ENCODE measurements around the gene LRRC2.
"Not testable (repeated sequence)": the region's sequence is repeated elsewhere in the genome, so short reads cannot be mapped to it uniquely, and the experiment has no call there.

Gene LRRC2

GRCh38 chr3:46594723-46595122, 28.6 kb upstream of the LRRC2 start:
- TF ChIP-seq CTCF (IDR thresholded peaks at IDR 0.05; ENCODE audit: low read depth, low read length, missing control alignments): no peak
- no peak overlapping the region for H3K4me3 ChIP-seq (ENCODE audit: low read depth, low read length)
- DNase-seq (ENCODE audit: low read depth): no peak
- in situ Hi-C loops (cut with HindIII; ENCODE audit: low sequenced_read_pairs): no loop called here

GRCh38 chr3:46593979-46594378, 27.9 kb upstream of the LRRC2 start:
- no peak for TF ChIP-seq CTCF (IDR thresholded peaks at IDR 0.05; ENCODE audit: low read depth, low read length, missing control alignments)
- DNase-seq (ENCODE audit: low read depth): no peak
- in situ Hi-C loops (cut with HindIII; ENCODE audit: low sequenced_read_pairs): no loop called here
- no peak overlapping the region for H3K4me3 ChIP-seq (ENCODE audit: low read depth, low read length)

DNA sequence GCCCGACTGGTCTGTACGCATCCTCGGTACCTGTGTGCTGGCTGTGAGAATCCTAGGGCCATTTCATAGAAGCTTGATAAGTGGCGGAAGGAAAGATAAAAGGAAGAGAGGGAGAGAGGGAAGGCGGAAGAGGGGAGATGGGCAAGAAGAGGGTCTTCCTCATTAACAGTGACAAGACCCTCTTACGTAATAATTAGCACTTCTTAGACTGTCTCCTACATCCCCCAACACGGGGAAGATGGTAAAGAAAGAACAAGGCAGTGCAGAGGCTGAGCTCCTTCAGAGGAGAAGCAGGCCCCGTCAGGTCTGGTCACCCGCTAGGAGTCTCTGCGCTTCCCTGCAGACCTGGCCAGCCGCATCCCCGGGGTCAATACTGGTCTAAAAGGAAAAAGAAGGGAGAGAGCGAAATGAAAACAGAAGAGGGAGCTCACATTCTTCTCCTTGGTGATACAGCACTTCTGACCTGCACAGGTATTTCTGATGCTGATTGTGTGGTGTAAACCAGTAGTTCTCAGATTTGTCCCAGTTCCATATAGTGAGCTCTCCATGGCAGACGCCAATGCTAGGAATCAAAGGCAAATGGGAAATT, 27.3 kb upstream of the LRRC2 start:
- in situ Hi-C loops (cut with HindIII; ENCODE audit: low sequenced_read_pairs): no loop called here
- TF ChIP-seq CTCF (IDR thresholded peaks at IDR 0.05; ENCODE audit: low read depth, low read length, missing control alignments): no peak
- no peak for DNase-seq (ENCODE audit: low read depth)
- no peak overlapping the region for H3K4me3 ChIP-seq (ENCODE audit: low read depth, low read length)

GRCh38 chr3:46587268-46587667, 21.2 kb upstream of the LRRC2 start:
- in situ Hi-C loops (cut with HindIII; ENCODE audit: low sequenced_read_pairs): not testable (repeated sequence)

GRCh38 chr3:46586738-46587246, 20.7 kb upstream of the LRRC2 start:
- no peak overlapping the region for H3K4me3 ChIP-seq (ENCODE audit: low read depth, low read length)
- DNase-seq (ENCODE audit: low read depth): no peak
- in situ Hi-C loops (cut with HindIII; ENCODE audit: low sequenced_read_pairs): no loop called here
- TF ChIP-seq CTCF (IDR thresholded peaks at IDR 0.05; ENCODE audit: low read depth, low read length, missing control alignments): no peak

More at GRCh38 chr3:46587268-46587667, 21.2 kb upstream of the LRRC2 start:
- H3K4me3 ChIP-seq (ENCODE audit: low read depth, low read length); DNase-seq (ENCODE audit: low read depth): not testable (repeated sequence)

DNA sequence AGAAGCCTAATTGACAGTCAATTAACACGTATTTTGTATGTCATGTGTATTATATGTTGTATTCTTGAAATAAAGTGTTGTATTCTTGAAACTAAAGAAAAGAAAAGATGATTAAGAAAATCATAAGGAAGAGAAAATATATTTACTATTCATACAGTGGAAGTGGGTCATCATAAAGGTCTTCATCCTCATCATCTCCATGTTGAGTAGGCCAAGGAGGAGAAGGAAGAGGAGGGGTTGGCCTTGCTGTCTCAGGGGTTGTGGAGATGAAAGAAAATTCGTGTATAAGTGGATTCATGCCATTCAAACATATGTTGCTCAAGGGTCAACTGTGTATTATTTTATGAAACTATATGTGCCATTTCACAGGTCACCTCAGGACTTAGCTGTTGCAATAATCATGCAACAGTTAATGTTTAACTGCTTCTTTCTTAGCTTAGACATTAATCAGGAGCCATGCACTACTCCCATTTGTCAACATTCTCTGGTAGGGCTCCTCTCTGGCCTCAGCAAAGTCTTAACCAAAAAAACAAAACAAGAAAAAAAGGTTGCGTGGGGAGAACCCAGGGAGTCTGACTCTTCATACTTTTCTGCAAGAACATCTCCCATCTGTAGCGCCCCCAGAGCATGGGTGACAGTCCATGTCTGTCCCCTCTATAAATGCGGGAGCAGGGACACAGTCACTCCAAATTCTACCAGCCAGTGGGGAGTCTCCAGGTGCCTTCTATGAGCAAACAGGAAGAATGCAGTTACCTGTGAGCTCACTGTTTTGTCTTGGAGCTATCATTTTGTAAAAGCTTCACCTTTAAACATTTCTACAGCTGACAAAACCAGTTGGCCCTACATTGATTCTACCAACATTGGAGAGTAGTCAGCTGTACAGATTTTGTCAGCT, 19.9 kb upstream of the LRRC2 start:
- no peak for DNase-seq (ENCODE audit: low read depth)
- TF ChIP-seq CTCF (IDR thresholded peaks at IDR 0.05; ENCODE audit: low read depth, low read length, missing control alignments): no peak
- in situ Hi-C loops (cut with HindIII; ENCODE audit: low sequenced_read_pairs): no loop called here
- no peak overlapping the region for H3K4me3 ChIP-seq (ENCODE audit: low read depth, low read length)

Measured in astrocyte of the cerebellum (primary cell).